Effector memory CD4-positive, alpha-beta T cell (primary cell): ENCODE data around the gene CENPP.

Source experiments
- DNase-seq, 3 donors: peaks; one replicate each; pipeline ENCODE4 v3.0.0-alpha.2; 2020
- H3K27ac ChIP-seq: 2 replicates; pipeline ENCODE4 v1.7.0; 2013; ENCODE audit warnings: mild to moderate bottlenecking, low read length, moderate library complexity; ENCODE audit not compliant: insufficient read depth, poor library complexity, severe bottlenecking
- H3K27me3 ChIP-seq: replicated peaks from 2 replicates; pipeline ENCODE4 v1.7.0; 2013; ENCODE audit warnings: mild to moderate bottlenecking, low read length; ENCODE audit not compliant: insufficient read depth, control insufficient read depth, poor library complexity, severe bottlenecking
- H3K36me3 ChIP-seq: 2 replicates; pipeline ENCODE4 v1.7.0; 2013; ENCODE audit warnings: mild to moderate bottlenecking, low read length, moderate library complexity; ENCODE audit not compliant: control insufficient read depth, insufficient read depth
- H3K4me1 ChIP-seq: 2 replicates; pipeline ENCODE4 v1.7.0; 2013; ENCODE audit warnings: low read length, mild to moderate bottlenecking; ENCODE audit not compliant: control insufficient read depth, insufficient read depth, poor library complexity, severe bottlenecking
- H3K4me3 ChIP-seq: 2 replicates; pipeline ENCODE4 v1.7.0; 2013; ENCODE audit warnings: low read length, low read depth, mild to moderate bottlenecking; ENCODE audit not compliant: insufficient read depth, poor library complexity, severe bottlenecking
- H3K9me3 ChIP-seq: 2 replicates; pipeline ENCODE4 v1.7.0; 2013; ENCODE audit warnings: mild to moderate bottlenecking, low read length, moderate library complexity; ENCODE audit not compliant: control insufficient read depth

Gene CENPP

DNA sequence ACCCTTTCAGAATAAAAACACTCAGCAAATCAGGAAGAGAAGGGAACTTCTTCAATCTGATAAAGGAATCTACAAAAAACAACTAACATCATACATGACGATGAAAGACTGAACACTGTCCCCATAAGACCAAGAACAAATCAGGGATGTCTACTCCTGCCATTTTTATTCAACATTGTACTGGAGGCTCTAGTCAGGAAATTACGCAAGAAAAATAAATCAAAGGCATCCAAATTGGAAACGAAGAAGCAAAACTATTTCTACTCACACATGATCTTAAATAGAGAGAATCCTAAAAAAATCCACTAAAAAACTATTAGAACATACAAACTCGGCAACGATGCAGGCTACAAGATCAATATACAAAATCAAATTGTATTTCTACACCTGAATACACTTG, 301.9 kb downstream of the CENPP start:
- Histone ChIP-seq H3K27ac (no peak overlapping the region), H3K4me1 (no peaks in the 10 kb centered on the region), H3K36me3 (peaks cover 7% of the 10 kb centered on the region), H3K4me3 (no peak overlapping the region), H3K27me3 (no peaks in the 10 kb centered on the region), H3K9me3 (no peaks in the 10 kb centered on the region)
- DNase-seq = no peak

DNA sequence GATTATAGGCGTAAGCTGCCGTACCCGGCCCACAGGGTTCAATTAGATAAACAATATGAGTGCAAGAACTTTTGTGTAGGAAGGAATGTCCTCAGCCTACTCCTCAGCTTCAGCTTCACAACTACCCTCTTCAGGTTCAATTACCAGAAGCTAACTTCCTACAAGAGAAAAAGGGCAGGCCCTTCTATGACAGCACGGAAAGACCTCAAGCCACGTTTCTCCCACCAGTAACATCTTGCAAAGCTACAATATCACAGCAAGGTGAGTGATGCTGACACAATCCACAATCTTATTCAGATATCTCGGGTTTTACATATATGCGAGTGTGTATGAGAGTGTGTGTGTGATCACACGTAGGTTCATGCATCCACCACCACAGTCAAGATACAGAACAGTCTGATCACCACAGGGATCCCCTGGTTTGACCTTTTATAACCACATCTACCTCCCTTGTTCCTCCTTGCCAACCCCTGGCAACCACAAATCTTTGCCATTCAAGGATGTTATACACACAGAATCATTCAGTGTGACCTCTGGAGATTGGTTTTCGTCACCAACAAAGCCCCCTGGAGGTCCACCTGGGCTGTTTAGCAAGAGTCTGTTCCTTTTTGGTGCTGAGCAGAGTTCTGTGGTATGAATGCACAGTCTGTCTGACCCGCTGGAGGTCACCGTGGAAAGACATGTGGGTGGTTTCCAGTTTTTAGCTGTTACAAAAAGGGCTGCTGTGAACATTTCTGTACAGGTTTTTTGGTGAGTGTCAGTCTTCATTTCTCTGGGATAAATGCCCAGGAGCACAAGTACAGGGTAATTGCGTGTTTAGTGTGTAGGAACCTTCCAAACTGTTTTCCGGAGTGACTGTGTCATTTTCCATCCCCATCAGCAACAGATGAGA, 305.9 kb downstream of the CENPP start:
- H3K9me3 ChIP-seq = no peaks in the 10 kb centered on the region
- H3K27me3 ChIP-seq = no peaks in the 10 kb centered on the region
- no peak overlapping the region for H3K4me3 ChIP-seq
- no peak overlapping the region for H3K27ac ChIP-seq
- no peaks in the 10 kb centered on the region for H3K4me1 ChIP-seq
- no peak for DNase-seq
- H3K36me3 ChIP-seq = peaks cover 29% of the 10 kb centered on the region

DNA sequence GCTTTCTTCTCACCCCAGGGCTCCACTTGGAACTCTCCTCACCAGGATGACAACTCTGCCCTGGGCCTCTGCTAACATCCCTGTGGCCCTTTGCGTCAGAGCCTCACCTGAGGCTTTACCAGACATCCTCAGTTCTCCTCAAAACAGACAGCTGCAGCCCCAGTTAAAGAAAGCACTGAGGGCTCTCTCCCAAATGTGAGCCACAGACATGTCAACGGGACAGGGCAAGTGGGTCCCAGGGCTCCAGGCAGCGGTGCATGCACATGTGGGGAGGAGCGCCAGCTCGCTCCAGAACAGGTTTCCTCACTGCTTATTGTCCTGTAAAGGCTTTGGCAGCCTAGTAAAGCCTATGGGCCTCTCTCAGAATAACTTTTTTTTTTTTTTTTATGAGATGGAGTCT, 306.9 kb downstream of the CENPP start:
- Histone ChIP-seq H3K27ac (no peak overlapping the region), H3K4me1 (no peaks in the 10 kb centered on the region), H3K36me3 (peaks cover 35% of the 10 kb centered on the region), H3K9me3 (no peaks in the 10 kb centered on the region), H3K4me3 (no peak overlapping the region), H3K27me3 (no peaks in the 10 kb centered on the region)
- no peak for DNase-seq

DNA sequence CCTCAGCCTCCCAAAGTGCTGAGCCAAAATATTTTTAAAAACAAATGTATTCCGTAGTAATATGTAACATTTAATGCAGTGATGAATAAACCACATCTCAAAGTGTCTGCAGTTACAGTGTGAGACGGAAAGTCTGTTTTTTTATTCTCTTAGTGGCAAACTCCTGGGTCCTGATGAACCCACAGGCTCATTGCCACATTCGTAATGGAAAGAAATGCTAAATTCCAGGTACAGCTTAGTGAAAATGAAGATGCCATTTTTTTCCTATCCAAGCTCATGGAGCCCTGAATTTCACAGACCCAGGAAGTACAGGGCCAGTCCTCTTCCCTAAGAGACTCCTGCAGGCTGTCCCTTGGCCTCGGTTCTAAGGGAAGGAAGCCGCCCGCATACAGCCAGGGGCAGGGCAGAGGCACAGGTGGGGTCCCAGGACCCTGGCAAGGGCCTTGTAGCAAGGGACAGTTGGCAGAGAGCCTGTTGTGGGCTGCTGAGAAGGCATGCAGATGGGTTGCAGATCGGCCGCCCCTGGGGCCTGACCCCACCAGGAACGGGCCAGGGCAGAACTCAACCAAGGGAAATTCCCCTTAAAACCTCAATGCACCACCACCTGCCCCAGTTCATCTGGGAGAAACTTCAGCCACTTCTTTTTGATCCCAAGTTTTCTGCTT, 308.0 kb downstream of the CENPP start:
- Histone ChIP-seq H3K36me3 (peaks cover 46% of the 10 kb centered on the region), H3K4me3 (no peak overlapping the region), H3K27me3 (no peaks in the 10 kb centered on the region), H3K27ac (no peak overlapping the region), H3K9me3 (no peaks in the 10 kb centered on the region), H3K4me1 (no peaks in the 10 kb centered on the region)
- DNase-seq = no peak

DNA sequence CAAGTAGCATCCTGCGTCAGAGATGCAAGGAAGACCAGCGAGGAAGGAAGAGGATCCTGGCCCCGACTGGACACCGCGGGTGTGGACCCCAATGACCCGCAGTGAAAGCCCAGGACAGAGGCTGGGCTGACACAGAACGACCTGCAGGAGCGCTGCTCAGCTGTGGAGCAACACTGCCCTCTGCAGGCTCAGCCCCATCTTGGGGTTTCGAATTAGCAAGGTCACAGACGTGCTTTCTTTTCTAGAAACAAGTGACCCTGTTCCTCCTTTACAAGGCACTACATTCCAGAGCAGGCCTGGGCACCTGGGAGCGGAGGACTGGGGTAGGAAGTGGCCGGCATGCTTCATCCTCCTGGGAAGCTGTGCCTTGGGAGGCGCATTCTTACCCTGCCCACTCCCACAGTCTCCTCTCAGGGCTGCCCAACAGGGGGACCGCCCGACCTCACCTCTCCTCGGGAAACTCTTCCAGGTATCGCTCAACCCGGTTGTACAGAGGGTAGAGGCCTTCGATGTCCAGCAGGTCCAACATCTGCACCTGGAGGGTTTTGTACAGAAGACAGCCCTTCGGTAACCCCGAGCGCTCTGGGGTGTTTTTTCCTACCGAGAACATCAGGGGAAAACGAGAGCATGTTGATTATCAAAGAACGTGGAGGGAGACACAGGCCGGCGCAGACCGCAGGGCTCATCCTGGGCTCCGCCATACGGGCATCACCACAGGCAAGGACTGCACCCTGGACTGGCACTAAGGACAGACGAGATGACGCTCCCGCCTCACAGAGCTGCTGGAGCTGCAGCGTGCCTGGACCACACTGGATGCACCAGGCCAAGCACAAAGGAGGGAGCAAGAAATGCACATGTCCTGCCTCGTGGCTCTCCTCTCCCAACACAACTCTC, 309.2 kb downstream of the CENPP start:
- Histone ChIP-seq H3K36me3 (peaks cover 52% of the 10 kb centered on the region), H3K27ac (no peak overlapping the region), H3K4me1 (no peaks in the 10 kb centered on the region), H3K9me3 (no peaks in the 10 kb centered on the region), H3K27me3 (no peaks in the 10 kb centered on the region), H3K4me3 (no peak overlapping the region)
- DNase-seq = peak; percentile 9 to 33 (median 27)

DNA sequence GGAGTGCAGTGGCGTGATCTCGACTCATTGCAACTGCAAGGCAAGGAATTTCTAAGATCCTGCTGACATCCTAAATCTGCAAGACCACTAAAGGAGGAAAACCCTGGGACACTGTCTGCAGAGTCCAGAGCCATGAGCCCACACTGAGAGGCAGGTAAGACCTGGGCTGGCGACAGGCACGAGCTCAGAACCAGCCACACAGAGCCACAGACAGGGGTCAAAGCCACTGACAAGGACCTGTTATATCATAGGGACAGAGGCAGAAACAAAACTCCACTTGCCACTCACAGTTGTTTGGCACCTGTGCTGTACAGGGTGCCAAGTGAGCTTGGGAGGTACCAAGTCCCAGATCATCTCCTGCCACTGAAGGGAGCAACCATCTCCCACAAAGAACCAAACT, 310.0 kb downstream of the CENPP start:
- Histone ChIP-seq H3K27ac (no peak overlapping the region), H3K36me3 (peaks cover 57% of the 10 kb centered on the region)

DNA sequence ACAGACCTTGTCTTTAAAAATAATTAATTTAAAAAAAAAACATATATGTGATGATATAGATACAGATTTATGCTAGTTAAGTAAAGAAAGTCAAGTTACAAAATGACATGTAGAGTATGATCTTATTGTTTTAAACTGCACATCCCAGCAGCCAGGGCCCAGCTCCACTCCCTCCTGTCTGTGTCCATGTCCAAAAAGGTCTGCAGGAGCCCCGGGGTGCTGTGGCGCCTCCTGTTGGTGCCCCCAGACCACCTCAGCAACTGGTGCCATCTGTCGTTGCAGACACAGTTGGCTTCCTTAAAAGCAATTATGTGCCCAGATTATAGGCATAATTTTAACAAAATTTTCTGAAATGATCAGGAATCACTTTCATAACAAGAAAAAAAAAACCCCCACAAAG, 310.9 kb downstream of the CENPP start:
- Histone ChIP-seq H3K4me1 (no peaks in the 10 kb centered on the region), H3K36me3 (peaks cover 65% of the 10 kb centered on the region), H3K9me3 (no peaks in the 10 kb centered on the region), H3K27ac (no peak overlapping the region), H3K27me3 (no peaks in the 10 kb centered on the region), H3K4me3 (no peak overlapping the region)
- no peak for DNase-seq

More for the DNA sequence above, 310.0 kb downstream of the CENPP start:
- Histone ChIP-seq H3K4me1 (no peaks in the 10 kb centered on the region), H3K9me3 (no peaks in the 10 kb centered on the region), H3K27me3 (no peaks in the 10 kb centered on the region), H3K4me3 (no peak overlapping the region)
- no peak for DNase-seq

DNA sequence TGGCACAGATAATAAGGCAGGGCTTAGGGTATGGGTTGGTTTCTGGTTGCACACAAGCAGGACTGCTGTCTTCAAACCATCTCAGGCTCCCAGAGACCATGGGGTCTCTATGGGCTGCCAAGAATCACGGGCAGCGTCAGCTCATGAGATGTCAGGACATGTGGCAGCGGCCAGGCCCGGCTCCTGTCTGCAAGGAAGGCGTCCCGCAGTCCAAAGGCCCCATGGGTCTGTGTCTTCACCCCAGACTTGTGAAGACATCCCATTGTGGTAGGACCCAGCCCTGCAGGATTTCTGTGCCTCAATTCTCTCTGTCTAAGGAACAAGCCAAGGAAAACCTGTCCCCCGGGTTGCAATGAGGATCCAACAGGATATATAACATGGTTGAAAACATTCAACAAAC, 311.6 kb downstream of the CENPP start:
- Histone ChIP-seq H3K4me1 (no peaks in the 10 kb centered on the region), H3K27ac (no peak overlapping the region), H3K27me3 (no peaks in the 10 kb centered on the region), H3K4me3 (no peak overlapping the region), H3K9me3 (no peaks in the 10 kb centered on the region), H3K36me3 (peaks cover 66% of the 10 kb centered on the region)
- no peak for DNase-seq

DNA sequence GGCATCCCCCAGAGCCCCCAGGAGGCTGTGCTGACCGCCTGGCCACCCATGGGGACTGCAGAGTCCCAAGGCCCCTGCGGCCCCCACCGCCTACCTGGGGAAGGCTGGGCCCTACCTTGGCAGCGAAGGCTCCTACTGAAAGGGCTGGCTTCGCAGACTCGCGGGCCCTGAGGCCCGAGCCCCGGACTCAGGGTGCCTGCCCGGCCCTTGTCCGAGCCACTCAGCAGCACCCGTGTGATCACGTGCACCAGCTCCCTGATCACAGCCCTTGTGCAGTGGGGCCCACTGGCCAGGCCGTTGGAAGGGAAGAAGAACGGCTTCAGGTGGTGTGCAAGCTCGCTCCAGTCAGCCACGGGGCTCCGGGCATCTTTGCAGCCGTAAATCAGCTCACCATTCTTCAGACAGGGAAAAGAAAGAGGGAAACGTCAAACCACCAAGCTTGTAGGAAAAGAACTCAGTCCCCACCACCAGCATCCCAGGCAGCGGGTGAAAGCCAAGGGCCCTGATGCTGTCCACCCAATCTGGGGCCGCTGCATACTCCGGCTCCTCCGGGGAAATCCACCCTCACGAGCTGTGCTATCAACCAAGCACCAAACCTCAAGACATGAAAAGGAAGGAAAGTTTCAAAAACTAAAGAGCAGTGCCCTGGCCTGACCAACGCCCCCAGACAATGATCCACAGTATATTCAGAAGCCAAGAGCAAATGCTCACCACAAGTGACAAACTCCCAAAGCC, 312.3 kb downstream of the CENPP start:
- Histone ChIP-seq H3K27ac (no peak overlapping the region), H3K36me3 (peaks cover 73% of the 10 kb centered on the region), H3K4me3 (no peak overlapping the region), H3K4me1 (no peaks in the 10 kb centered on the region), H3K9me3 (no peaks in the 10 kb centered on the region), H3K27me3 (no peaks in the 10 kb centered on the region)
- no peak for DNase-seq
